Endodermal cell (in vitro differentiated cells): ENCODE data around the gene TRERF1. TPM values are rescaled to one million over a fixed set of nuclear protein-coding genes. Genes with fewer than 3 reads are reported as not detected.

Source experiments
- DNase-seq: peaks from one replicate; pipeline ENCODE4 v3.0.0-alpha.2; 2017
- H3K27ac ChIP-seq: 2 replicates; pipeline ENCODE4 v1.5.1; 2013; ENCODE audit warnings: mild to moderate bottlenecking, low read depth, low read length, moderate library complexity
- H3K27me3 ChIP-seq: 2 replicates; pipeline ENCODE4 v1.6.1; 2013; ENCODE audit warnings: mild to moderate bottlenecking, low read length, moderate library complexity; ENCODE audit not compliant: insufficient read depth, control insufficient read depth, poor library complexity, severe bottlenecking
- H3K36me3 ChIP-seq: 2 replicates; pipeline ENCODE4 v1.7.0; 2013; ENCODE audit warnings: mild to moderate bottlenecking, low read length, moderate library complexity; ENCODE audit not compliant: control insufficient read depth, insufficient read depth
- H3K4me1 ChIP-seq: one replicate; pipeline ENCODE4 v1.7.0; 2013; ENCODE audit warnings: low read length; ENCODE audit not compliant: control insufficient read depth, insufficient read depth
- H3K4me3 ChIP-seq: 2 replicates; pipeline ENCODE4 v1.5.1; 2013; ENCODE audit warnings: mild to moderate bottlenecking, low read length, moderate library complexity
- H3K9ac ChIP-seq: 2 replicates; pipeline ENCODE4 v1.6.1; 2013; ENCODE audit warnings: mild to moderate bottlenecking, low read length, moderate library complexity; ENCODE audit not compliant: poor library complexity, severe bottlenecking; ENCODE audit errors: extremely low read depth
- H3K9me3 ChIP-seq: 2 replicates; pipeline ENCODE4 v1.6.1; 2013; ENCODE audit warnings: mild to moderate bottlenecking, low read length, moderate library complexity; ENCODE audit not compliant: control insufficient read depth
- H3K27ac Mint-ChIP-seq: 2 replicates; pipeline ENCODE4 v1.8.0; 2020; ENCODE audit warnings: mixed read lengths
- H3K27me3 Mint-ChIP-seq: 2 replicates; pipeline ENCODE4 v1.8.0; 2021; ENCODE audit warnings: mild to moderate bottlenecking, mixed read lengths; ENCODE audit not compliant: insufficient read depth
- H3K36me3 Mint-ChIP-seq: 2 replicates; pipeline ENCODE4 v1.8.0; 2020; ENCODE audit warnings: low read depth, mixed read lengths
- H3K4me1 Mint-ChIP-seq: 2 replicates; pipeline ENCODE4 v1.8.0; 2020; ENCODE audit warnings: mixed read lengths
- H3K4me3 Mint-ChIP-seq: 2 replicates; pipeline ENCODE4 v1.8.0; 2020; ENCODE audit warnings: mild to moderate bottlenecking, moderate library complexity, mixed read lengths
- H3K9me3 Mint-ChIP-seq: 2 replicates; pipeline ENCODE4 v1.8.0; 2020; ENCODE audit warnings: mild to moderate bottlenecking, mixed read lengths
- CTCF ChIP-seq: fragments of 200-600 bp; sonication (generic); conservative IDR thresholded peaks from 2 replicates; pipeline ENCODE4 v1.5.0; 2021; ENCODE audit warnings: antibody characterized with exemption, mild to moderate bottlenecking
- WGBS, 2 experiments: methylation state at CpG; one replicate each; pipeline versions ENCODE4 v1.1.5 to v1.1.7; 2013; ENCODE audit warnings: missing lambda C conversion rate in 2 of 2, mixed read lengths in 1 of 2; ENCODE audit not compliant: insufficient coverage in 1 of 2, insufficient read length in 1 of 2; 5-methylcytosine and 5-hydroxymethylcytosine counted together
- total RNA-seq, 2 donors: library from RNA; stranded (reverse); fragmentation: NEBNext Ultra II Directional in 1 of 2; extraction: Animal tissue kit (Norgen Biotek cat#: 25700) in 1 of 2; gene quantifications; 2 replicates in 1 of 2; 3 replicates in 1 of 2; pipeline ENCODE4 v1.2.1, GENCODE V29; 2021

Gene TRERF1
- total RNA-seq, 2 donors from 2014 or later: 4.7 to 5.3 TPM

GRCh38 chr6:42250274-42250931 lies 201.3 kb downstream of the TRERF1 start:
- H3K9me3 ChIP-seq: no peaks in the 10 kb centered on the region
- WGBS, 2 experiments: 74 to 85% methylated on average over 7 to 10 of the region's 10 CpGs
- no peaks in the 10 kb centered on the region for H3K36me3 ChIP-seq
- no peak for TF ChIP-seq CTCF
- Mint-ChIP-seq H3K4me1 (peaks cover 6% of the 10 kb centered on the region), H3K27me3 (no peaks in the 10 kb centered on the region), H3K9me3 (no peaks in the 10 kb centered on the region), H3K27ac (no peak overlapping the region), H3K4me3 (no peak overlapping the region), H3K36me3 (peaks cover 2% of the 10 kb centered on the region)
- H3K27me3 ChIP-seq: no peaks in the 10 kb centered on the region
- no peak overlapping the region for H3K9ac ChIP-seq
- H3K4me3 ChIP-seq: no peak overlapping the region
- H3K4me1 ChIP-seq: no peaks in the 10 kb centered on the region
- no peak for DNase-seq
- no peak overlapping the region for H3K27ac ChIP-seq

- no peak overlapping the region for H3K27ac ChIP-seq
- H3K4me3 ChIP-seq: no peak overlapping the region
- DNase-seq: no peak
- H3K9me3 Mint-ChIP-seq: no peaks in the 10 kb centered on the region
- H3K27me3 Mint-ChIP-seq: no peaks in the 10 kb centered on the region
- H3K4me1 Mint-ChIP-seq: peaks cover 6% of the 10 kb centered on the region
- no peaks in the 10 kb centered on the region for H3K36me3 ChIP-seq
- no peaks in the 10 kb centered on the region for H3K27me3 ChIP-seq
- no peak overlapping the region for H3K27ac Mint-ChIP-seq
- no peaks in the 10 kb centered on the region for H3K4me1 ChIP-seq
- H3K36me3 Mint-ChIP-seq: peaks cover 4% of the 10 kb centered on the region
- no peak overlapping the region for H3K4me3 Mint-ChIP-seq
- H3K9ac ChIP-seq: no peak overlapping the region
- TF ChIP-seq CTCF: no peak
- WGBS, 2 experiments: 93 to 97% methylated on average over 3 of the region's 3 CpGs
- no peaks in the 10 kb centered on the region for H3K9me3 ChIP-seq
These were observed 202.4 kb downstream of the TRERF1 start for GRCh38 chr6:42249279-42249678.

GRCh38 chr6:42243046-42243445 lies 208.7 kb downstream of the TRERF1 start:
- no peak for DNase-seq
- H3K9ac ChIP-seq: no peak overlapping the region
- no peaks in the 10 kb centered on the region for H3K9me3 ChIP-seq
- Mint-ChIP-seq H3K4me3 (no peak overlapping the region), H3K27me3 (no peaks in the 10 kb centered on the region), H3K9me3 (no peaks in the 10 kb centered on the region), H3K36me3 (peaks cover 5% of the 10 kb centered on the region), H3K27ac (peak overlapping the region; percentile 32), H3K4me1 (peaks cover 34% of the 10 kb centered on the region)
- TF ChIP-seq CTCF: no peak
- H3K27me3 ChIP-seq: no peaks in the 10 kb centered on the region
- no peak overlapping the region for H3K4me3 ChIP-seq
- H3K27ac ChIP-seq: no peak overlapping the region
- peaks cover 8% of the 10 kb centered on the region for H3K4me1 ChIP-seq
- WGBS, 2 experiments: 94 to 99% methylated on average over 11 of the region's 11 CpGs
- no peaks in the 10 kb centered on the region for H3K36me3 ChIP-seq
